AG09319 (cell line): ENCODE data around the gene CSK.

Source experiments
- DNase-seq: peaks from one replicate; pipeline ENCODE4 v3.0.0-alpha.2; 2010; ENCODE audit warnings: low read depth; ENCODE audit errors: extremely low read depth
- CTCF ChIP-seq: IDR thresholded peaks from 2 replicates; pipeline ENCODE4 v1.5.1; 2011; ENCODE audit warnings: low read depth, mild to moderate bottlenecking, inconsistent platforms, low read length, moderate library complexity

The CSK gene

GRCh38 chr15:74850393-74850792 lies 68.5 kb downstream of the CSK start:
- DNase-seq, result no peak
- TF ChIP-seq CTCF, result no peak

- no peak for TF ChIP-seq CTCF
- no peak for DNase-seq
These were observed 70.1 kb downstream of the CSK start for GRCh38 chr15:74851960-74852359.
